Measurements from ENCODE around the gene KCTD17.

KCTD17 gene

DNA sequence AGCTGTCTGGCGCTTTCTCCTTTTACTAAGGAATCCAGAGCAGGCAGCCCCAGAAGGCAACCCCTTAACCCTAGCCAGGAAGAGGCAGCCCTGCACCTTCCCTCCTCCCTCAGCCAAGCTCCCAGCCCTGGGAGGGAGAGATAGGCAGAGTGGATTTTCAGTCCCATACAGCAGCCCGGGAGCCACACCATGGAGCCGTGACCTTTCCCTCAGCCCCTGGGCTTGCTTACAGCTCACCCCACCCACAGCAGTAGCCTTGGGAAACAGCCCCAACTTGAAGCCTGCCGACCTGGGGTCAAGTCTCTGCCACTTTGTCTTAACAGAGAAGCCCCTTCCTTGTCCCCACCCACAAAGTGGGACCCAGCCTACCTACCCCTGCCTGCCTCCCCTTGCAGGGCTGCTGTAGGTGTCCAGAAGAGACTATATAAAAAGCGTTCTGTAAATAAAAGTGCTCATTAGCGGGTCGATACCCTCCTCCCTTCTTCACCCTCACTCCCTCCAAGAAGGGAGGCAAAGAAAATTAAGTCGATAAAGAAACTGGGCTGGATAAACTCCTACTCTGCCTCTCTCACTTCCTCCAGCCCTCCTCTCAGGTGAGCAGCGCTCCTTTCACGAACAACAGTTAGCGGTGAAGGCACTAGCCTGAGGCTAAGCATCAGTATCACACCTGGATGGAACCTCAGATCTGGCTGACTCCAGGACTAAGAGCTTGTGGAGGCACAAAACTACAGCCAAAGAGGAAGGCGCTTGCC, 36.5 kb upstream of the KCTD17 start:
- ChIA-PET POLR2A (ENCODE audit: low non-redundant PET) (no interaction called here), CTCF (interaction anchor here (0.7 kb wide), 1 partner anchor 29 kb away, joined by 3 read pairs; no protein-coding TSS in a partner anchor)
- peak overlapping the region; percentile 28; the same call in 1 of the 2 replicates for H3K27ac ChIP-seq
- no peak for TF ChIP-seq CTCF (conservative IDR thresholded peaks at IDR 0.05; ENCODE audit: low read depth)
- no peak for DNase-seq (ENCODE audit: low spot score)

- no peak for TF ChIP-seq CTCF (conservative IDR thresholded peaks at IDR 0.05; ENCODE audit: low read depth)
- CTCF ChIA-PET: interaction anchor here (0.7 kb wide), 1 partner anchor 28 kb away, joined by 3 read pairs; no protein-coding TSS in a partner anchor
- H3K27ac ChIP-seq: no peak overlapping the region
- POLR2A ChIA-PET (ENCODE audit: low non-redundant PET): no interaction called here
- DNase-seq (ENCODE audit: low spot score): no peak
Observed at GRCh38 chr22:37015587-37015878, 36.0 kb upstream of the KCTD17 start.

GRCh38 chr22:37016134-37016910, 35.2 kb upstream of the KCTD17 start:
- peak overlapping the region; percentile 88 for H3K27ac ChIP-seq
- CTCF ChIA-PET: interaction anchor here (0.7 to 0.9 kb wide), 2 partner anchors 27 to 28 kb away, joined by 3 read pairs; no protein-coding TSS in a partner anchor
- no peak for DNase-seq (ENCODE audit: low spot score)
- POLR2A ChIA-PET (ENCODE audit: low non-redundant PET): no interaction called here
- no peak for TF ChIP-seq CTCF (conservative IDR thresholded peaks at IDR 0.05; ENCODE audit: low read depth)

- TF ChIP-seq CTCF (conservative IDR thresholded peaks at IDR 0.05; ENCODE audit: low read depth): no peak
- ChIA-PET POLR2A (ENCODE audit: low non-redundant PET) (interaction anchor here (0.7 kb wide), 1 partner anchor 223 kb away, joined by 10 read pairs; no protein-coding TSS in a partner anchor), CTCF (interaction anchor here (0.9 kb wide), 1 partner anchor 27 kb away, joined by 3 read pairs; no protein-coding TSS in a partner anchor)
- DNase-seq (ENCODE audit: low spot score): no peak
- H3K27ac ChIP-seq: peak overlapping the region; percentile 88
Observed at GRCh38 chr22:37017356-37017755, 34.2 kb upstream of the KCTD17 start.

DNA sequence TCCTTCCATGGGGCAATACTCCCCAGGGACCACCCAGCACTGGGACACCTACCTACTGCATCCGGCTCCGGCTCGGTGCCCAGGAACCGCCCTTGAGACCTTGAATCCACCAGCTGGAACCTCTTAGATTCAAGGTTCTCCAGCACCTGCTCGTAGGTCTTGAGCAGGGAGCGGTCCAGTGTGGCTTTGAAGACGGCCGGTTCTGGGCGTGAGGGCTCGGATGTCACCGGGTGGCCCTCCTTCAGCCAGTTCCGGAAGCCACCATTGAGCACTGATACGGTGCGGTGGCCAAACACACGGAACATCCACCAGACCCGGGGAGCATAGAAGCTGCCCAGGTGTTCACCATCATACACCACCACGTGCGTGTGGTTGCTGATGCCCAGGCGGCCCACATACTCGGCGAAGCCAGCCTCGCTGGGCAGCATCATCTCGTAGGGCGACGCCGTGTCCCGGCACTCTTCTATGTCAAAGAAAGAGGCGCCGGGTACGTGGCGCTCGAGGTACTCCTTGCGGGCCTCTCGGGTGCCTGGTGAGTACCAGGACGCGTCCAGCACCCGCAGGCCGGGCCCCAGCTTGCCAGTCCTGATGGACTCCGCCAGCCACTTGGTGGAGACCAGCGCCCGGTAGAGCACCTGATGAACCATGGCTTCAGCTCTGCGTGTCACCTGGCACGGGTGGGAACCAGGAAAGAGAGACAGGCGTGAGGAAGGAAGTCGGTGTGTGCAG, 33.3 kb upstream of the KCTD17 start:
- CTCF ChIA-PET: interaction anchor here (0.6 kb wide), 1 partner anchor 11 kb away, joined by 3 read pairs; no protein-coding TSS in a partner anchor
- no peak for DNase-seq (ENCODE audit: low spot score)
- peak overlapping the region; percentile 88 for H3K27ac ChIP-seq
- POLR2A ChIA-PET (ENCODE audit: low non-redundant PET): no interaction called here
- no peak for TF ChIP-seq CTCF (conservative IDR thresholded peaks at IDR 0.05; ENCODE audit: low read depth)

DNA sequence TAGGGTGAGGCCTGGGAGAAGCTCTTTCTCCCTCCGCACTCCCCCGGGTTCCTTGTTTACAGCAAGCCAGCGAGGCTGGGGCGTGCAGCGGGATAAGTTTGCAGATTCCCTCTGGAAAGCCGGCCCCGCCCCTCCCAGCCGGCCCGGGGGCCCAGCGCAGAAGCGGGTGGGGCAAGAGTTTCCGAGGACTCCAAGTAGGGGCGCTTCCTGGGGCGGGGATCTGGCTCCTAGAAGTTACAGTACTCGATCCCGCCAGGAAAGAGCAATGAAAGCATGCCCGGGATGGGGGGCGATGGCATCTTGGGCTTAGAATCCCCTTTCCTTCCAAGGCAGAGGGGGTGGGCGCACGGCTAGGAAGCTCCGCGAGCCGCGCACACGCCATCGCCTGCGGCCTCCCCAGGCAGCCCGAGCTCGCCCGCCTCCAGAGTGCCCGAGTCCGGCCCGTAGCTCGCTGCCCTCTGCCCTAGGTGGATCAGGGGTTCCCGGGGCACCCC, 32.7 kb upstream of the KCTD17 start:
- no peak for TF ChIP-seq CTCF (conservative IDR thresholded peaks at IDR 0.05; ENCODE audit: low read depth)
- DNase-seq (ENCODE audit: low spot score): peak; percentile 28
- ChIA-PET CTCF (interaction anchor here (0.6 kb wide), 1 partner anchor 11 kb away, joined by 3 read pairs; no protein-coding TSS in a partner anchor), POLR2A (ENCODE audit: low non-redundant PET) (no interaction called here)
- peak overlapping the region; percentile 88 for H3K27ac ChIP-seq
